ENCODE measurements around the gene BCAS1.

BCAS1 gene

DNA sequence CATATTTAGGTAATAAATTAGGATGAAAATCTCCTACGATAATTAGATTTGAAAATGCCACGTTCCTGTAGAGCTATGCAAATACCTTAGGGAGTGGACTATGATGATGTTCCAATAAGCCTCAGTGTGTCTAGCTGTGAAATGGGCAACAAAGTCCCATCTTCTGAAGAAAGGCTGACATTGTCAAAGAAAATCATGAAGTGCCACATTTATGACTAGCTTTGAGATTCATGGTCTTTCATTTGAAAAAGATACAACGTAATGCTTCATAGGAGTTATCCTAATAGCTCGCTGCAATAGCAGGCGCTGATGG is 23.8 kb upstream of the BCAS1 start:
- FAIRE-seq (no peak), DNase-seq (ENCODE audit: insufficient read length, low spot score) (no peak)
- TF ChIP-seq, protein P1, sequence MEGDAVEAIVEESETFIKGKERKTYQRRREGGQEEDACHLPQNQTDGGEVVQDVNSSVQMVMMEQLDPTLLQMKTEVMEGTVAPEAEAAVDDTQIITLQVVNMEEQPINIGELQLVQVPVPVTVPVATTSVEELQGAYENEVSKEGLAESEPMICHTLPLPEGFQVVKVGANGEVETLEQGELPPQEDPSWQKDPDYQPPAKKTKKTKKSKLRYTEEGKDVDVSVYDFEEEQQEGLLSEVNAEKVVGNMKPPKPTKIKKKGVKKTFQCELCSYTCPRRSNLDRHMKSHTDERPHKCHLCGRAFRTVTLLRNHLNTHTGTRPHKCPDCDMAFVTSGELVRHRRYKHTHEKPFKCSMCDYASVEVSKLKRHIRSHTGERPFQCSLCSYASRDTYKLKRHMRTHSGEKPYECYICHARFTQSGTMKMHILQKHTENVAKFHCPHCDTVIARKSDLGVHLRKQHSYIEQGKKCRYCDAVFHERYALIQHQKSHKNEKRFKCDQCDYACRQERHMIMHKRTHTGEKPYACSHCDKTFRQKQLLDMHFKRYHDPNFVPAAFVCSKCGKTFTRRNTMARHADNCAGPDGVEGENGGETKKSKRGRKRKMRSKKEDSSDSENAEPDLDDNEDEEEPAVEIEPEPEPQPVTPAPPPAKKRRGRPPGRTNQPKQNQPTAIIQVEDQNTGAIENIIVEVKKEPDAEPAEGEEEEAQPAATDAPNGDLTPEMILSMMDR (IDR thresholded peaks at IDR 0.05; ENCODE audit: insufficient read depth, missing control alignments) = no peak

- TF ChIP-seq, protein P1 (IDR thresholded peaks at IDR 0.05; ENCODE audit: insufficient read depth, missing control alignments) = no peak
- FAIRE-seq = no peak
- no peak for DNase-seq (ENCODE audit: insufficient read length, low spot score)
Measured at GRCh38 chr20:54093423-54094267, 23.3 kb upstream of the BCAS1 start.

DNA sequence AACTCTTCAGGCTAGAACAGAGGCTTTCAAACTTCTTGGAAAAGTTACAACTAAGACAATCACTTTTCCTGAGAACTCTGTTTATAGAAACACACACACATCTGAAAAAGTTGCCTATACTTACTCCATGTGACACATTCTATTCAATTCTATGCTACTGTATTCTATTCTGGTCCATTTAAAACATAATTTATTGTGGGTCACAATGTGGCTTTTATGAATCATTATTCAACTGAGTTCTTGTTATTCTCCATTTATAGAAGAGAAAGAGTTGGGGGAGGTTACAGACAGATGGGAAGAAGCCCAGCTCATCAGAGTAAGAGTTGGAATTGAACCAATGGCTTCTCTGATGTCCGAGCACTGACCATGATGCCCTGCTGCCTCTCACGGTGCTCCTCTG is 21.6 kb upstream of the BCAS1 start:
- no peak for DNase-seq (ENCODE audit: insufficient read length, low spot score)

DNA sequence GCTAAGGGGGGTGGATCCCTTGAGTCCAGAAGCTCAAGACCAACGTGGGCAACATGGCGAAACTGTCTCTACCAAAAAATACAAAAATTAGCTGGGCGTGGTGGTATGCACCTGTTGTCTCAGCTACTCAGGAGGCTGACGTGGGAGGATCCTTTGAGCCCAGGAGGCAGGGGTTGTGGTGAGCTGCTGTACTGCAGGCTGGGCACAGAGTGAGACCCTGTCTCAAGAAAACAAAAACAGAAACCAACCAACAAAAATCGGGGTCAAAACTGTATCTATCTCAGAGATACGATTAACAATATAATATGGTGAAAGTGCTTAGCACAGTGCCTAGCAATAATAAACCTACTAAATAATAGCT is 20.7 kb upstream of the BCAS1 start:
- DNase-seq (ENCODE audit: insufficient read length, low spot score) (no peak), FAIRE-seq (no peak)
- TF ChIP-seq, protein P1 (IDR thresholded peaks at IDR 0.05; ENCODE audit: insufficient read depth, missing control alignments) = no peak

More for the DNA sequence above, 21.6 kb upstream of the BCAS1 start:
- TF ChIP-seq, protein P1 (IDR thresholded peaks at IDR 0.05; ENCODE audit: insufficient read depth, missing control alignments) = no peak
- FAIRE-seq = no peak

DNA sequence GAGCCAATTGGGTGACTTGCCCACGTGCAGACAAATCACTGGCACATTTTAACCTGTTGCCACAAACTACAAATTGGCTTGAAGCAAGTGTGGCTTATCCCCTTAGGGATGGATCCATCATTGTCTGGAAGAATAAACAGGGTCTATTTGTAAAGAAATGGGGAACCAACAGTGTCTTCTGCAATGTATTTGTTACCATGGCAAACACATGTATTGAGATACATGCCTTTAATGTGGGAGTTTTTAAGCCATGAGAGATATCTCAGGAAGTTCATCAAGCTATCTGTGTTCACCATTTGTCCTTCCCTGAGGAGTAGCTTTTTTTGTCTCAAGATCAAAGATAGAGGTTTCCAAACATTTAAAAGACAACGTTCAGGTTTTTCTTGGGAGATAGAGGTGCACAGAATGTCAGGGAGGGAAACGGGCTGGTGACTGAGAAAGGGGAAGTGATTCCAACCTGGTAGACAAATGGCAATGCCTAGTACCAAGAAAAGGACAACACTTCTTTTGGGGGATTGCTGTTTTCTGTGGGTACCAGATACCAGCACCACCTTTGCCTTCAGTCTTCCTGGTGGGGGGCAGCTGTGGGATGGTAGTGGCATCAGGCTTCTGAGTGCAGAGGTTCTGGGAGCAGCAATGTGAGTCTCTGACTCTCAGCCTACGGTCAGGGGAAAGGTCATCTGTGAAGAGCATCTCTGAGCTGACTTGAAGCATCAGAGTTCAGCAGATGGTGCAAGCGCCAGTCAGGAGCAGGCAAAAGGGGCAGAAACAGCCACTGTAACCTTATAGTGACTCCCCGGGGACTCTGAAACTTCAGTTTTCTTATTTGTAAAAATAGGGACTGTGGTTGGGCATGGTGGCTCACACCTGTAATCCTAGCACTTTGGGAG is 20.1 kb upstream of the BCAS1 start:
- no peak for DNase-seq (ENCODE audit: insufficient read length, low spot score)
- TF ChIP-seq, protein P1 (IDR thresholded peaks at IDR 0.05; ENCODE audit: insufficient read depth, missing control alignments) = no peak
- FAIRE-seq = no peak

DNA sequence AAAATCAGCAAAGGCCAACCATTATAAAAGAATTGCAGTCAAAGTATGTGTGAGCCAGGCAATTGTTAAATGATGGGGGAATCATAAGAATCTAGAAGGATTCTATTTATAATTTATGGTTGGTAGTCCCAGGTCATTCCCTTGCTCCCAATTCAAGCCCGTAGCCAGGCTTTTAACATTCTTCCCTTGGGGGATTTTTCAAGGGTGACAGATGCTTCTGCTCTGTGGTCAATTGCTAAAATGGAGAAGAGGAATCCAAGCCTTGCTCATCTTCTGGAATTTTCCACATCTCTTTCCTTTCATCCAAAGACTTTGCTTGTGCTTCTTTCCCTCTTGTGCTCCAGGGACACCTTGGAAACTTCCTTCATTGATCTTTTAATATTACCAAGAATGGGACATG is 18.0 kb upstream of the BCAS1 start:
- TF ChIP-seq, protein P1 (IDR thresholded peaks at IDR 0.05; ENCODE audit: insufficient read depth, missing control alignments) = no peak
- DNase-seq (ENCODE audit: insufficient read length, low spot score) = no peak
- FAIRE-seq = no peak
